GM23338 (cell line): Measurements from ENCODE around the gene TPP2. TPM values are rescaled to one million over a fixed set of nuclear protein-coding genes. Genes with fewer than 3 reads are reported as not detected.
A peak's percentile ranks its signal among the peaks of the same experiment; 100 is the strongest.

ENCODE experiments used
- ATAC-seq: fragments of 200-7000 bp; cut with Tn5 transposase; 3 replicates; pipeline ENCODE4 v1.9.1; 2020
- DNase-seq: peaks from one replicate; pipeline ENCODE4 v3.0.0-alpha.2; 2015; ENCODE audit warnings: low spot score
- H2AFZ ChIP-seq: fragments of 200-600 bp; sonication (generic); 2 replicates; pipeline ENCODE4 v1.8.0; 2016; ENCODE audit warnings: antibody characterized with exemption, mild to moderate bottlenecking, moderate library complexity
- H3F3A ChIP-seq: fragments of 200-600 bp; sonication (generic); replicated peaks from 2 replicates; pipeline ENCODE4 v1.8.0; 2017; ENCODE audit warnings: antibody characterized with exemption, mixed run types, low read depth
- H3K27ac ChIP-seq: fragments of 200-600 bp; sonication (generic); 2 replicates; pipeline ENCODE4 v1.6.1; 2016; ENCODE audit warnings: low read depth
- H3K27me3 ChIP-seq: fragments of 200-600 bp; sonication (generic); 2 replicates; pipeline ENCODE4 v1.8.0; 2016; ENCODE audit warnings: mild to moderate bottlenecking, mixed run types, moderate library complexity; ENCODE audit not compliant: insufficient read depth
- H3K36me3 ChIP-seq: fragments of 200-600 bp; sonication (generic); 2 replicates; pipeline ENCODE4 v1.8.0; 2016; ENCODE audit warnings: mild to moderate bottlenecking; ENCODE audit not compliant: insufficient read depth
- H3K4me1 ChIP-seq: fragments of 200-600 bp; sonication (generic); 2 replicates; pipeline ENCODE4 v1.8.0; 2016; ENCODE audit warnings: mild to moderate bottlenecking, moderate library complexity; ENCODE audit not compliant: insufficient read depth
- H3K4me2 ChIP-seq: fragments of 200-600 bp; sonication (generic); 2 replicates; pipeline ENCODE4 v1.7.1; 2017; ENCODE audit warnings: mixed run types
- H3K4me3 ChIP-seq: fragments of 200-600 bp; sonication (generic); 2 replicates; pipeline ENCODE4 v1.6.1; 2016; ENCODE audit warnings: mixed run types
- H3K79me2 ChIP-seq: fragments of 200-600 bp; sonication (generic); replicated peaks from 2 replicates; pipeline ENCODE4 v1.8.0; 2017; ENCODE audit warnings: mild to moderate bottlenecking; ENCODE audit not compliant: insufficient read depth
- H3K9me2 ChIP-seq: fragments of 200-600 bp; sonication (generic); 2 replicates; pipeline ENCODE4 v1.8.0; 2017; ENCODE audit not compliant: insufficient read depth
- H4K20me1 ChIP-seq: fragments of 200-600 bp; sonication (generic); replicated peaks from 2 replicates; pipeline ENCODE4 v1.8.0; 2017; ENCODE audit warnings: mild to moderate bottlenecking; ENCODE audit not compliant: insufficient read depth
- H3K27ac Mint-ChIP-seq: 2 replicates; pipeline ENCODE4 v1.8.0; 2020; ENCODE audit warnings: inconsistent platforms, mild to moderate bottlenecking, moderate library complexity, mixed read lengths
- H3K27me3 Mint-ChIP-seq: 3 replicates; pipeline ENCODE4 v1.8.0; 2022; ENCODE audit warnings: low read depth, mild to moderate bottlenecking, moderate library complexity, mixed read lengths, inconsistent platforms; ENCODE audit not compliant: insufficient read depth, poor library complexity
- H3K36me3 Mint-ChIP-seq: 3 replicates; pipeline ENCODE4 v1.8.0; 2021; ENCODE audit warnings: low read depth, mild to moderate bottlenecking, inconsistent platforms, moderate library complexity, mixed read lengths
- H3K4me1 Mint-ChIP-seq: 3 replicates; pipeline ENCODE4 v1.8.0; 2020; ENCODE audit warnings: mild to moderate bottlenecking, inconsistent platforms, mixed read lengths
- H3K4me3 Mint-ChIP-seq: 3 replicates; pipeline ENCODE4 v1.8.0; 2021; ENCODE audit warnings: moderate library complexity, mild to moderate bottlenecking, inconsistent platforms, mixed read lengths
- H3K9me3 Mint-ChIP-seq: 3 replicates; pipeline ENCODE4 v1.8.0; 2020; ENCODE audit warnings: moderate library complexity, mild to moderate bottlenecking, inconsistent platforms, mixed read lengths
- EZH2 ChIP-seq: fragments of 200-600 bp; sonication (generic); IDR thresholded peaks from one replicate; pipeline ENCODE4 v1.8.0; 2017; ENCODE audit warnings: antibody characterized with exemption, mild to moderate bottlenecking, low read depth; ENCODE audit not compliant: unreplicated experiment
- EZH2phosphoT487 ChIP-seq: fragments of 200-600 bp; sonication (generic); IDR thresholded peaks from one replicate; pipeline ENCODE4 v1.8.1; 2018; ENCODE audit warnings: antibody characterized with exemption; ENCODE audit not compliant: unreplicated experiment
- JUNB ChIP-seq: IDR thresholded peaks from one replicate; pipeline ENCODE4 v1.6.1; 2016; ENCODE audit warnings: antibody characterized with exemption; ENCODE audit not compliant: unreplicated experiment
- NANOG ChIP-seq: IDR thresholded peaks from 2 replicates; pipeline ENCODE4 v1.6.1; 2016; ENCODE audit warnings: antibody characterized with exemption, borderline replicate concordance
- POLR2AphosphoS5 ChIP-seq: IDR thresholded peaks from 2 replicates; pipeline ENCODE4 v1.6.1; 2016; ENCODE audit warnings: antibody characterized with exemption, low read depth
- STAT1 ChIP-seq: IDR thresholded peaks from one replicate; pipeline ENCODE4 v1.6.1; 2016; ENCODE audit warnings: antibody characterized with exemption; ENCODE audit not compliant: unreplicated experiment
- ZNF114 ChIP-seq: fragments of 250-450 bp; sonication (Bioruptor Pico); IDR thresholded peaks from 2 replicates; pipeline ENCODE4 v1.5.0; 2020; ENCODE audit warnings: mild to moderate bottlenecking, moderate library complexity
- polyA plus RNA-seq: library from polyadenylated mRNA; unstranded; fragments of >200 nt; fragmentation: Nextera tagmentation; extraction: Ambion mirVana; gene quantifications from 2 replicates; pipeline ENCODE4 v1.2.1, GENCODE V29; 2016
- total RNA-seq: library from RNA; depleted of rRNA; stranded (reverse); fragments of >200 nt; shearing (Covaris generic); gene quantifications from 2 replicates; pipeline ENCODE4 v1.2.3, GENCODE V29; 2014
- TF ChIP-seq, protein P1 (sequence below), 2 experiments: fragments of 200-600 bp in 1 of 2; sonication (generic) in 1 of 2; conservative IDR thresholded peaks; 2 replicates each; pipeline versions ENCODE4 v1.5.1 to v1.6.1; 2016 to 2017; ENCODE audit warnings: antibody characterized with exemption in 2 of 2, low read depth in 2 of 2, mild to moderate bottlenecking in 2 of 2, moderate library complexity in 1 of 2
- TF ChIP-seq, protein P2 (sequence below): IDR thresholded peaks from one replicate; pipeline ENCODE4 v1.6.1; 2018; ENCODE audit warnings: antibody characterized with exemption; ENCODE audit not compliant: unreplicated experiment
- TF ChIP-seq, protein P3 (sequence below): fragments of 250-450 bp; sonication (Bioruptor Pico); IDR thresholded peaks from 2 replicates; pipeline ENCODE4 v1.5.0; 2020; ENCODE audit warnings: mild to moderate bottlenecking, moderate library complexity

Gene TPP2
- total and polyA plus RNA-seq, 2 experiments from 2014 or later: 56.6 to 111 TPM

DNA sequence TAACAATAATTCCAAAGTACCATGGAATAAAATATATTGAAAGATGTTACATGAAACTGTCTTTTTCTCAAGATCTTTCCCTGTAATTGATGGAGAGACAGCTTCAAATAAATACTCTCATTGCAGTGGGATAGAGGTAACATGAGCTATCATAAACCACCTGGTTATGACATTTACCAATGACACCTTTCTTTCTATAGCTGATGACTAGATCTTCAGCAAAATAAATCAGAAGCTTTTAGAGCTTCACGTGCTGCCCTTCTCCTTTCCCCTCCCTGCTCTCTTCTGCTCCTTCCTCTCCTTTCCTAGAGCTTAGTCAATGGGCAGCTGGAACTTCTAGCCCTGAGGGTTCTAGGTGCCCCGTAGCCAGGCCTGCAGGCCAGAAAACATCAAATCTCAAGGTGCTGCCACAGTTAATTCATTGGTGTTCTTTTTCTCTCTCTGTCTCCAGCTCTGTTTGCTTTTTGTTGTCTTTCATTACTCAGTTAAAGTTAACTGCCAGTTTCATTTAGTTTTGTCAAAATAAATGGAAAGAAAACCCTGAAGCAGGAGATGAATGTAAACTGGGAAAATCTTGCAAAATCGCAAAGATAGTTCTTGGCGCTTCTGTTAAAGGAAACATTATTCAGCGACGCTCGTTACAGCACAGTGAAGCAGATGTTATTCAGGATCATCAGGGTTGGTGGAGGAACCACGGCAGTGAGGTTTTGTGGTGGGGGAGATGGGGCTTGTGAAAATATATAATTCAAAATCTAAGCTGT lies 106.4 kb downstream of the TPP2 start:
- Histone ChIP-seq H2AFZ (peak overlapping the region; percentile 94), H3K4me3 (no peak overlapping the region), H3K36me3 (no peaks in the 10 kb centered on the region), H3K27me3 (no peaks in the 10 kb centered on the region), H3K79me2 (no peaks in the 10 kb centered on the region), H3K4me1 (no peaks in the 10 kb centered on the region; the same call in 1 of the 2 replicates), H3K4me2 (no peak overlapping the region), H3K27ac (no peak overlapping the region), H3F3A (no peaks in the 10 kb centered on the region), H4K20me1 (no peaks in the 10 kb centered on the region), H3K9me2 (no peaks in the 10 kb centered on the region)
- ATAC-seq (no peak), DNase-seq (no peak)
- Mint-ChIP-seq H3K4me3 (no peak overlapping the region), H3K4me1 (peaks cover 4% of the 10 kb centered on the region), H3K27ac (no peak overlapping the region), H3K9me3 (peaks cover 4% of the 10 kb centered on the region; the same call in 1 of the 3 replicates), H3K27me3 (no peaks in the 10 kb centered on the region), H3K36me3 (no peaks in the 10 kb centered on the region)
- TF ChIP-seq EZH2phosphoT487 (no peak), ZNF114 (CRISPR knock-in tag) (no peak), POLR2AphosphoS5 (no peak), JUNB (no peak), NANOG (no peak), STAT1 (no peak), EZH2 (no peak)
- TF ChIP-seq, protein P1, sequence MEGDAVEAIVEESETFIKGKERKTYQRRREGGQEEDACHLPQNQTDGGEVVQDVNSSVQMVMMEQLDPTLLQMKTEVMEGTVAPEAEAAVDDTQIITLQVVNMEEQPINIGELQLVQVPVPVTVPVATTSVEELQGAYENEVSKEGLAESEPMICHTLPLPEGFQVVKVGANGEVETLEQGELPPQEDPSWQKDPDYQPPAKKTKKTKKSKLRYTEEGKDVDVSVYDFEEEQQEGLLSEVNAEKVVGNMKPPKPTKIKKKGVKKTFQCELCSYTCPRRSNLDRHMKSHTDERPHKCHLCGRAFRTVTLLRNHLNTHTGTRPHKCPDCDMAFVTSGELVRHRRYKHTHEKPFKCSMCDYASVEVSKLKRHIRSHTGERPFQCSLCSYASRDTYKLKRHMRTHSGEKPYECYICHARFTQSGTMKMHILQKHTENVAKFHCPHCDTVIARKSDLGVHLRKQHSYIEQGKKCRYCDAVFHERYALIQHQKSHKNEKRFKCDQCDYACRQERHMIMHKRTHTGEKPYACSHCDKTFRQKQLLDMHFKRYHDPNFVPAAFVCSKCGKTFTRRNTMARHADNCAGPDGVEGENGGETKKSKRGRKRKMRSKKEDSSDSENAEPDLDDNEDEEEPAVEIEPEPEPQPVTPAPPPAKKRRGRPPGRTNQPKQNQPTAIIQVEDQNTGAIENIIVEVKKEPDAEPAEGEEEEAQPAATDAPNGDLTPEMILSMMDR (conservative IDR thresholded peaks at IDR 0.05; ENCODE audit: low read depth in 2 of 2): no peak
- TF ChIP-seq, protein P2, sequence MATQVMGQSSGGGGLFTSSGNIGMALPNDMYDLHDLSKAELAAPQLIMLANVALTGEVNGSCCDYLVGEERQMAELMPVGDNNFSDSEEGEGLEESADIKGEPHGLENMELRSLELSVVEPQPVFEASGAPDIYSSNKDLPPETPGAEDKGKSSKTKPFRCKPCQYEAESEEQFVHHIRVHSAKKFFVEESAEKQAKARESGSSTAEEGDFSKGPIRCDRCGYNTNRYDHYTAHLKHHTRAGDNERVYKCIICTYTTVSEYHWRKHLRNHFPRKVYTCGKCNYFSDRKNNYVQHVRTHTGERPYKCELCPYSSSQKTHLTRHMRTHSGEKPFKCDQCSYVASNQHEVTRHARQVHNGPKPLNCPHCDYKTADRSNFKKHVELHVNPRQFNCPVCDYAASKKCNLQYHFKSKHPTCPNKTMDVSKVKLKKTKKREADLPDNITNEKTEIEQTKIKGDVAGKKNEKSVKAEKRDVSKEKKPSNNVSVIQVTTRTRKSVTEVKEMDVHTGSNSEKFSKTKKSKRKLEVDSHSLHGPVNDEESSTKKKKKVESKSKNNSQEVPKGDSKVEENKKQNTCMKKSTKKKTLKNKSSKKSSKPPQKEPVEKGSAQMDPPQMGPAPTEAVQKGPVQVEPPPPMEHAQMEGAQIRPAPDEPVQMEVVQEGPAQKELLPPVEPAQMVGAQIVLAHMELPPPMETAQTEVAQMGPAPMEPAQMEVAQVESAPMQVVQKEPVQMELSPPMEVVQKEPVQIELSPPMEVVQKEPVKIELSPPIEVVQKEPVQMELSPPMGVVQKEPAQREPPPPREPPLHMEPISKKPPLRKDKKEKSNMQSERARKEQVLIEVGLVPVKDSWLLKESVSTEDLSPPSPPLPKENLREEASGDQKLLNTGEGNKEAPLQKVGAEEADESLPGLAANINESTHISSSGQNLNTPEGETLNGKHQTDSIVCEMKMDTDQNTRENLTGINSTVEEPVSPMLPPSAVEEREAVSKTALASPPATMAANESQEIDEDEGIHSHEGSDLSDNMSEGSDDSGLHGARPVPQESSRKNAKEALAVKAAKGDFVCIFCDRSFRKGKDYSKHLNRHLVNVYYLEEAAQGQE: no peak
- TF ChIP-seq, protein P3, sequence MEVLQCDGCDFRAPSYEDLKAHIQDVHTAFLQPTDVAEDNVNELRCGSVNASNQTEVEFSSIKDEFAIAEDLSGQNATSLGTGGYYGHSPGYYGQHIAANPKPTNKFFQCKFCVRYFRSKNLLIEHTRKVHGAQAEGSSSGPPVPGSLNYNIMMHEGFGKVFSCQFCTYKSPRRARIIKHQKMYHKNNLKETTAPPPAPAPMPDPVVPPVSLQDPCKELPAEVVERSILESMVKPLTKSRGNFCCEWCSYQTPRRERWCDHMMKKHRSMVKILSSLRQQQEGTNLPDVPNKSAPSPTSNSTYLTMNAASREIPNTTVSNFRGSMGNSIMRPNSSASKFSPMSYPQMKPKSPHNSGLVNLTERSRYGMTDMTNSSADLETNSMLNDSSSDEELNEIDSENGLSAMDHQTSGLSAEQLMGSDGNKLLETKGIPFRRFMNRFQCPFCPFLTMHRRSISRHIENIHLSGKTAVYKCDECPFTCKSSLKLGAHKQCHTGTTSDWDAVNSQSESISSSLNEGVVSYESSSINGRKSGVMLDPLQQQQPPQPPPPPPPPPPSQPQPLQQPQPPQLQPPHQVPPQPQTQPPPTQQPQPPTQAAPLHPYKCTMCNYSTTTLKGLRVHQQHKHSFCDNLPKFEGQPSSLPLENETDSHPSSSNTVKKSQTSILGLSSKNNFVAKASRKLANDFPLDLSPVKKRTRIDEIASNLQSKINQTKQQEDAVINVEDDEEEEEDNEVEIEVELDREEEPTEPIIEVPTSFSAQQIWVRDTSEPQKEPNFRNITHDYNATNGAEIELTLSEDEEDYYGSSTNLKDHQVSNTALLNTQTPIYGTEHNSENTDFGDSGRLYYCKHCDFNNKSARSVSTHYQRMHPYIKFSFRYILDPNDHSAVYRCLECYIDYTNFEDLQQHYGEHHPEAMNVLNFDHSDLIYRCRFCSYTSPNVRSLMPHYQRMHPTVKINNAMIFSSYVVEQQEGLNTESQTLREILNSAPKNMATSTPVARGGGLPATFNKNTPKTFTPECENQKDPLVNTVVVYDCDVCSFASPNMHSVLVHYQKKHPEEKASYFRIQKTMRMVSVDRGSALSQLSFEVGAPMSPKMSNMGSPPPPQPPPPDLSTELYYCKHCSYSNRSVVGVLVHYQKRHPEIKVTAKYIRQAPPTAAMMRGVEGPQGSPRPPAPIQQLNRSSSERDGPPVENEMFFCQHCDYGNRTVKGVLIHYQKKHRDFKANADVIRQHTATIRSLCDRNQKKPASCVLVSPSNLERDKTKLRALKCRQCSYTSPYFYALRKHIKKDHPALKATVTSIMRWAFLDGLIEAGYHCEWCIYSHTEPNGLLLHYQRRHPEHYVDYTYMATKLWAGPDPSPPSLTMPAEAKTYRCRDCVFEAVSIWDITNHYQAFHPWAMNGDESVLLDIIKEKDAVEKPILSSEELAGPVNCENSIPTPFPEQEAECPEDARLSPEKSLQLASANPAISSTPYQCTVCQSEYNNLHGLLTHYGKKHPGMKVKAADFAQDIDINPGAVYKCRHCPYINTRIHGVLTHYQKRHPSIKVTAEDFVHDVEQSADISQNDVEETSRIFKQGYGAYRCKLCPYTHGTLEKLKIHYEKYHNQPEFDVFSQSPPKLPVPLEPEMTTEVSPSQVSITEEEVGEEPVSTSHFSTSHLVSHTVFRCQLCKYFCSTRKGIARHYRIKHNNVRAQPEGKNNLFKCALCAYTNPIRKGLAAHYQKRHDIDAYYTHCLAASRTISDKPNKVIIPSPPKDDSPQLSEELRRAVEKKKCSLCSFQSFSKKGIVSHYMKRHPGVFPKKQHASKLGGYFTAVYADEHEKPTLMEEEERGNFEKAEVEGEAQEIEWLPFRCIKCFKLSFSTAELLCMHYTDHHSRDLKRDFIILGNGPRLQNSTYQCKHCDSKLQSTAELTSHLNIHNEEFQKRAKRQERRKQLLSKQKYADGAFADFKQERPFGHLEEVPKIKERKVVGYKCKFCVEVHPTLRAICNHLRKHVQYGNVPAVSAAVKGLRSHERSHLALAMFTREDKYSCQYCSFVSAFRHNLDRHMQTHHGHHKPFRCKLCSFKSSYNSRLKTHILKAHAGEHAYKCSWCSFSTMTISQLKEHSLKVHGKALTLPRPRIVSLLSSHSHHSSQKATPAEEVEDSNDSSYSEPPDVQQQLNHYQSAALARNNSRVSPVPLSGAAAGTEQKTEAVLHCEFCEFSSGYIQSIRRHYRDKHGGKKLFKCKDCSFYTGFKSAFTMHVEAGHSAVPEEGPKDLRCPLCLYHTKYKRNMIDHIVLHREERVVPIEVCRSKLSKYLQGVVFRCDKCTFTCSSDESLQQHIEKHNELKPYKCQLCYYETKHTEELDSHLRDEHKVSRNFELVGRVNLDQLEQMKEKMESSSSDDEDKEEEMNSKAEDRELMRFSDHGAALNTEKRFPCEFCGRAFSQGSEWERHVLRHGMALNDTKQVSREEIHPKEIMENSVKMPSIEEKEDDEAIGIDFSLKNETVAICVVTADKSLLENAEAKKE (CRISPR knock-in tag): no peak
